OCI-LY1 (cell line): Measurements from ENCODE around the gene CCM2.
A peak's percentile ranks its signal among the peaks of the same experiment; 100 is the strongest.

Source experiments
- H2AFZ ChIP-seq: fragments of 200-600 bp; sonication (generic), shearing (Covaris generic); 2 replicates; pipeline ENCODE4 v1.6.0; 2014; ENCODE audit warnings: antibody characterized with exemption, mild to moderate bottlenecking, low read length
- H3F3A ChIP-seq: fragments of 200-600 bp; sonication (generic), shearing (Covaris generic); 2 replicates; pipeline ENCODE4 v1.6.0; 2014; ENCODE audit warnings: mild to moderate bottlenecking, antibody characterized with exemption, low read length, moderate library complexity; ENCODE audit not compliant: insufficient read depth
- H3K27ac ChIP-seq: fragments of 200-600 bp; sonication (generic); 2 replicates; pipeline ENCODE4 v1.5.1; 2014; ENCODE audit warnings: low read length, mixed run types, mild to moderate bottlenecking, low read depth; ENCODE audit not compliant: poor library complexity, severe bottlenecking
- H3K27me3 ChIP-seq: fragments of 200-600 bp; sonication (generic); 2 replicates; pipeline ENCODE4 v1.6.0; 2014; ENCODE audit warnings: antibody characterized with exemption, mild to moderate bottlenecking, low read length, moderate library complexity; ENCODE audit not compliant: insufficient read depth
- H3K36me3 ChIP-seq: fragments of 200-600 bp; sonication (generic); 2 replicates; pipeline ENCODE4 v1.6.1; 2014; ENCODE audit warnings: mild to moderate bottlenecking, antibody characterized with exemption, low read length, moderate library complexity, mixed read lengths; ENCODE audit not compliant: insufficient read depth
- H3K4me1 ChIP-seq: fragments of 200-600 bp; sonication (generic); 2 replicates; pipeline ENCODE4 v1.5.1; 2014; ENCODE audit warnings: mild to moderate bottlenecking, low read length, moderate library complexity; ENCODE audit not compliant: insufficient read depth, severe bottlenecking
- H3K4me2 ChIP-seq: fragments of 200-600 bp; sonication (generic), shearing (Covaris generic); 2 replicates; pipeline ENCODE4 v1.6.1; 2014; ENCODE audit warnings: low read length
- H3K4me3 ChIP-seq: fragments of 200-600 bp; sonication (generic); 2 replicates; pipeline ENCODE4 v1.5.1; 2014; ENCODE audit warnings: low read length, low read depth, mild to moderate bottlenecking, mixed read lengths; ENCODE audit not compliant: poor library complexity, severe bottlenecking
- H3K79me2 ChIP-seq: fragments of 200-600 bp; shearing (Covaris generic); 2 replicates; pipeline ENCODE4 v1.6.1; 2016; ENCODE audit warnings: mixed run types, low read length, mixed read lengths; ENCODE audit not compliant: insufficient read depth
- H3K9ac ChIP-seq: fragments of 200-600 bp; sonication (generic), shearing (Covaris generic); 2 replicates; pipeline ENCODE4 v1.6.1; 2014; ENCODE audit warnings: mild to moderate bottlenecking, low read length, mixed read lengths
- H3K9me2 ChIP-seq: fragments of 200-600 bp; sonication (generic), shearing (Covaris generic); 2 replicates; pipeline ENCODE4 v1.6.1; 2014; ENCODE audit warnings: low read depth, mild to moderate bottlenecking, low read length, mixed read lengths
- H3K9me3 ChIP-seq: fragments of 200-600 bp; shearing (Covaris generic); 2 replicates; pipeline ENCODE4 v1.6.1; 2014; ENCODE audit warnings: low read length, mixed read lengths
- H4K20me1 ChIP-seq: fragments of 200-600 bp; sonication (generic), shearing (Covaris generic); 2 replicates; pipeline ENCODE4 v1.6.0; 2016; ENCODE audit warnings: mild to moderate bottlenecking, low read length; ENCODE audit not compliant: insufficient read depth
- EZH2 ChIP-seq: fragments of 200-600 bp; sonication (generic), shearing (Covaris generic); IDR thresholded peaks from 2 replicates; pipeline ENCODE4 v1.8.0; 2017; ENCODE audit warnings: borderline replicate concordance, mixed run types, mild to moderate bottlenecking, antibody characterized with exemption, low read length, moderate library complexity, mixed read lengths
- TF ChIP-seq, protein P1 (sequence below): fragments of 200-600 bp; sonication (generic), shearing (Covaris generic); IDR thresholded peaks from 2 replicates; pipeline ENCODE4 v1.5.1; 2017; ENCODE audit warnings: mild to moderate bottlenecking, antibody characterized with exemption, low read length, moderate library complexity, mixed read lengths

CCM2 gene

DNA sequence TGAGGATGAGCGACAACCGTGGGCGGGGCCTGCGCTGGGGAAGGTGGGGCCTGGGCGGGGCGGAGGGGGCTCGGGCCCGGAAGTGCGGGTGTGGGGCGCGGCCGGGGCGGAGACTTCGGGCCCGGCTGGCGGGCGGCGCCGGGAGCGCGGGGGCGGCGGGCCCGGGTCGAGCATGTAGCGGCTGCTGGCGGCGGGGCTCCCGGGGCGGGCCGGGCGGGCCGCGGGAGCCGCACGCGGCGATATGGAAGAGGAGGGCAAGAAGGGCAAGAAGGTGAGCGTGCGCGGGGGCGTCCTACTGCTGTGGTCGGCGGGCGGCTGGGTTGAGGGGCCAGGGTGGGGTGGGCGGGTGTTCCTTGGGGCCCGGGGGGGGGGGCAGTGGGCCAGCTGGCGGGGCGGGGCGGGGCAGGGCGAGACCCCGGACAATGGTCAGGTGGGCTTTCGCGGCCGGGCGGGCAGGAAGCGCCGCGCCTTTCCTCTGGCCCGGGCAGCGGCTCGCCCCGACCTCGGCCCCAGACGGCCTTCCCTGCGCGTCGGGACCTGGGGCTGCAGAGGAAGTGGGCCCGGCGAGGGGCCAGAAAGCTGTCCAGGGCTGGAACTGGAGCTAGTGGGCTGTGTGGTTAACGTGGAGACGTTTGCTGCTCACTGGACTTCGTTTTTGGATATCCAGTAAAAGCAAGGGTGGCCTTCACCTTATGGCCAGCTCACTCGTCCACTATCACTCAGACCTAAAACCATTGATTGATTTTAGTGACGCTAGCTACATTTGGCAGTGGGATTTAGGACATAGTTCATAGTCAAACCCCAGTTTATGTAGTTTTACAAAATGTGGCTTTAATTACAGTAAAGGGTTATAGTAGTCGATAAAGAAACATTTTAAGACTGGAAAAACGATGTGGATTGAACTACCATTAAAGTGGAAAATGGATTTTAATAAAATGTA lies at the start of gene CCM2:
Gene CCM2 (plus strand): TSS at position 109 of the 940 bp plus-strand sequence. CDS start 133 bp downstream, at position 242.
- H3K27me3 ChIP-seq = no peaks in the 10 kb centered on the region
- H3K4me1 ChIP-seq = peaks cover 77% of the 10 kb centered on the region
- H3F3A ChIP-seq = peaks cover 16% of the 10 kb centered on the region
- H3K4me2 ChIP-seq = peak within 1 kb of the TSS; percentile 97
- no peaks in the 10 kb centered on the region for H3K9me2 ChIP-seq
- peak within 1 kb of the TSS; percentile 96 for H3K9ac ChIP-seq
- H3K27ac ChIP-seq = peak within 1 kb of the TSS; percentile 93
- H3K79me2 ChIP-seq = peaks cover 46% of the 10 kb centered on the region
- peaks cover 12% of the 10 kb centered on the region; the same call in 1 of the 2 replicates for H3K36me3 ChIP-seq
- no peaks in the 10 kb centered on the region for H3K9me3 ChIP-seq
- no peaks in the 10 kb centered on the region for H4K20me1 ChIP-seq
- H3K4me3 ChIP-seq = peak within 1 kb of the TSS; percentile 91
- no peak for TF ChIP-seq EZH2
- TF ChIP-seq, protein P1, sequence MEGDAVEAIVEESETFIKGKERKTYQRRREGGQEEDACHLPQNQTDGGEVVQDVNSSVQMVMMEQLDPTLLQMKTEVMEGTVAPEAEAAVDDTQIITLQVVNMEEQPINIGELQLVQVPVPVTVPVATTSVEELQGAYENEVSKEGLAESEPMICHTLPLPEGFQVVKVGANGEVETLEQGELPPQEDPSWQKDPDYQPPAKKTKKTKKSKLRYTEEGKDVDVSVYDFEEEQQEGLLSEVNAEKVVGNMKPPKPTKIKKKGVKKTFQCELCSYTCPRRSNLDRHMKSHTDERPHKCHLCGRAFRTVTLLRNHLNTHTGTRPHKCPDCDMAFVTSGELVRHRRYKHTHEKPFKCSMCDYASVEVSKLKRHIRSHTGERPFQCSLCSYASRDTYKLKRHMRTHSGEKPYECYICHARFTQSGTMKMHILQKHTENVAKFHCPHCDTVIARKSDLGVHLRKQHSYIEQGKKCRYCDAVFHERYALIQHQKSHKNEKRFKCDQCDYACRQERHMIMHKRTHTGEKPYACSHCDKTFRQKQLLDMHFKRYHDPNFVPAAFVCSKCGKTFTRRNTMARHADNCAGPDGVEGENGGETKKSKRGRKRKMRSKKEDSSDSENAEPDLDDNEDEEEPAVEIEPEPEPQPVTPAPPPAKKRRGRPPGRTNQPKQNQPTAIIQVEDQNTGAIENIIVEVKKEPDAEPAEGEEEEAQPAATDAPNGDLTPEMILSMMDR = no peak
- H2AFZ ChIP-seq = peak within 1 kb of the TSS; percentile 92; the same call in 1 of the 2 replicates

DNA sequence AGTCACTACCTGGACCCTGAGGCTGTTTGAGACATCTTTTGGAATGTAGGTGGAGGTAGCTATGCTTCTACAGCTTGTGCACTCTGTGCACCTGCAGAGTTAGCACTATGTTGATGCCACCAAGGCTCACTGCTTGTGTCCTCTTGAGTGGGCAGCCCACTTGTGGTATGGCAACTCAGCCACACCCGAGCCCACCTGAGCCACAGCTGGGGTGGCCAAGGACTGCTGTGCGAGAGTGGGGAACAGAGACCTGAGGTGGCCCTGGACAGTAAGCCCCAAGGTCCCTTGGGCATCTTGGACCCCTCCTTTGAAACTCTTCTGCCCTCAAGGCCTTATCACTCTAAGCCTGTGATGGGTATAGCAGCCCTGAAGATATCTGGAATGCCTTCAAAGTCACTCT lies 46.8 kb upstream of the CCM2 start:
- Histone ChIP-seq H3K27ac (no peak overlapping the region), H3K4me3 (no peak overlapping the region)

DNA sequence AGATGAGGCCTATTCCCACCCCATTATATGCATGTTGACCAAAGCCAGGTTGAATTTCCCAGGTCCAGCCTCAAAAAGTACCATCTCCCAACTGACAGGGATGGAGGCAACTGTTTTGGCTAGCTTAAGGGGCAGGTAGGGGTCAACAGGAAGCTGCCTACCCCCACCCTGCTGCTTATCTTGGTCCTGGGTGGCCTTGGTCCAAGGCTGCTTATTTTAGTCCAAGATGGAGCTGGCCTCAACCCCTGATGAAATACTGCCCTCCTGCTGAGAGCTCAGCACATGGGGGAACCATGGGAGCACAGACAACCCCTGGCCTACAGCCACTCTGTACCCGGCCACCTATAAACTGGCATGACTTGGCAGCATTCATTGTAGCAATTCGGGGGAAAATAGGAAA lies 44.3 kb upstream of the CCM2 start:
- Histone ChIP-seq H3K4me3 (no peak overlapping the region), H3K4me1 (peaks cover 10% of the 10 kb centered on the region), H3K9me2 (no peaks in the 10 kb centered on the region), H3F3A (no peaks in the 10 kb centered on the region), H3K9me3 (0 out of 2 replicates have a peak, but pooled peaks cover 2% of the 10 kb centered on the region), H3K79me2 (no peaks in the 10 kb centered on the region), H3K27ac (no peak overlapping the region), H3K9ac (no peak overlapping the region), H3K36me3 (no peaks in the 10 kb centered on the region), H2AFZ (no peak overlapping the region), H3K4me2 (no peak overlapping the region), H3K27me3 (peaks cover 22% of the 10 kb centered on the region), H4K20me1 (no peaks in the 10 kb centered on the region)
- TF ChIP-seq, protein P1 = no peak
- TF ChIP-seq EZH2 = no peak

More for the DNA sequence above, 46.8 kb upstream of the CCM2 start:
- H3K79me2 ChIP-seq = no peaks in the 10 kb centered on the region
- H3K27me3 ChIP-seq = peaks cover 8% of the 10 kb centered on the region; the same call in 1 of the 2 replicates
- H4K20me1 ChIP-seq = no peaks in the 10 kb centered on the region
- H3K9ac ChIP-seq = no peak overlapping the region
- 0 out of 2 replicates have a peak, but pooled peaks cover 2% of the 10 kb centered on the region for H3K9me3 ChIP-seq
- H3F3A ChIP-seq = no peaks in the 10 kb centered on the region
- H3K4me1 ChIP-seq = no peaks in the 10 kb centered on the region
- TF ChIP-seq EZH2 = no peak
- TF ChIP-seq, protein P1 = no peak
- H2AFZ ChIP-seq = no peak overlapping the region
- H3K9me2 ChIP-seq = no peaks in the 10 kb centered on the region
- no peak overlapping the region for H3K4me2 ChIP-seq
- no peaks in the 10 kb centered on the region for H3K36me3 ChIP-seq
